GM12878 (cell line): ENCODE results near the gene CHRDL2. TPM values are rescaled to one million over a fixed set of nuclear protein-coding genes. Genes with fewer than 3 reads are reported as not detected.
"Not testable (repeated sequence)": the region's sequence is repeated elsewhere in the genome, so short reads cannot be mapped to it uniquely, and the experiment has no call there.

Experiments used
- ATAC-seq: fragments of 200-7000 bp; cut with Tn5 transposase; 3 replicates; pipeline ENCODE4 v1.9.1; 2020; ENCODE audit warnings: mild to moderate bottlenecking, moderate library complexity
- BruUV-seq: library from RNA; stranded (reverse); fragments of 400-500 nt; replicated peaks from 2 replicates; lab custom pipeline; 2021; lab: Mats Ljungman, UMichigan
- CTCF ChIA-PET: fragments of 300-600 bp; sonication (Branson Sonifier 250); formaldehyde crosslinking; extraction: SDS; loops from one replicate; lab custom pipeline; 2021; ENCODE audit warnings: inconsistent platforms; lab: Yijun Ruan, JAX
- POLR2A ChIA-PET: fragments of 350-600 bp; formaldehyde crosslinking; extraction: SDS; loops from one replicate; lab custom pipeline; 2021; ENCODE audit warnings: inconsistent platforms; lab: Charles Lee
- RAD21 ChIA-PET: fragments of 300-600 bp; sonication (Branson Sonifier 250); formaldehyde crosslinking; loops from one replicate; lab custom pipeline; 2023; ENCODE audit warnings: antibody characterized with exemption; ENCODE audit not compliant: unreplicated experiment; lab: Charles Lee
- SMC1A ChIA-PET: fragments of 300-600 bp; sonication (Branson Sonifier 250); formaldehyde crosslinking; loops from one replicate; lab custom pipeline; 2023; ENCODE audit not compliant: unreplicated experiment, uncharacterized antibody; lab: Charles Lee
- DNase-seq: peaks from one replicate; pipeline ENCODE4 v3.0.0-alpha.2; 2011; ENCODE audit warnings: low read depth, low spot score
- FAIRE-seq: peaks from 3 replicates; lab custom pipeline; 2011; peaks lifted over from hg19 to GRCh38; lab: Jason Lieb, UNC
- H2AFZ ChIP-seq: 2 replicates; pipeline ENCODE4 v1.6.0; 2011; ENCODE audit warnings: low read depth, low read length, control low read depth; ENCODE audit not compliant: control insufficient read depth
- H3K27ac ChIP-seq: 2 replicates; pipeline ENCODE4 v1.5.1; 2011; ENCODE audit warnings: control low read depth; ENCODE audit not compliant: control insufficient read depth, insufficient read depth
- H3K27me3 ChIP-seq, 2 experiments: replicated peaks in 1 of 2; 2 replicates each; pipeline versions ENCODE4 v1.6.0 to v1.6.1; 2011; ENCODE audit warnings: low read length in 1 of 2; ENCODE audit not compliant: control insufficient read depth in 2 of 2, insufficient read depth in 2 of 2
- H3K36me3 ChIP-seq, 2 experiments: 2 replicates each; pipeline ENCODE4 v1.5.1; 2011; ENCODE audit warnings: low read length in 1 of 2; ENCODE audit not compliant: control insufficient read depth in 2 of 2, insufficient read depth in 2 of 2
- H3K4me1 ChIP-seq: 2 replicates; pipeline ENCODE4 v1.6.1; 2011; ENCODE audit warnings: mild to moderate bottlenecking, low read length, moderate library complexity, mixed read lengths; ENCODE audit not compliant: control insufficient read depth, insufficient read depth
- H3K4me2 ChIP-seq: 2 replicates; pipeline ENCODE4 v1.6.0; 2011; ENCODE audit warnings: control low read depth; ENCODE audit not compliant: control insufficient read depth, insufficient read depth
- H3K4me3 ChIP-seq: fragments of 200-600 bp; sonication (generic); 2 replicates; pipeline ENCODE4 v1.5.1; 2016
- H3K79me2 ChIP-seq: 2 replicates; pipeline ENCODE4 v1.6.0; 2011; ENCODE audit warnings: low read length; ENCODE audit not compliant: control insufficient read depth, insufficient read depth
- H3K9ac ChIP-seq: 2 replicates; pipeline ENCODE4 v1.8.0; 2011; ENCODE audit warnings: low read length, control low read depth, mixed read lengths; ENCODE audit not compliant: control insufficient read depth, insufficient read depth
- H3K9me3 ChIP-seq: replicated peaks from 3 replicates; pipeline ENCODE4 v1.5.1; 2011; ENCODE audit warnings: mild to moderate bottlenecking, low read length; ENCODE audit not compliant: control insufficient read depth, insufficient read depth
- H4K20me1 ChIP-seq: 2 replicates; pipeline ENCODE4 v1.6.0; 2011; ENCODE audit not compliant: control insufficient read depth, insufficient read depth
- WGBS: methylation state at CpG from one replicate; pipeline ENCODE4 v1.1.6; 2016; ENCODE audit warnings: low lambda C conversion rate; ENCODE audit not compliant: insufficient replicate concordance, insufficient coverage; ENCODE audit errors: missing lambda C conversion rate; 5-methylcytosine and 5-hydroxymethylcytosine counted together
- in situ Hi-C: fragments of 300-500 bp; cut with MboI; formaldehyde crosslinking; loops from 9 replicates; pipeline ENCODE4 v1.14.3; 2018; ENCODE audit warnings: mixed read lengths
- intact Hi-C: fragments of 100-400 bp; cut with micrococcal nuclease; formaldehyde crosslinking; loops from one replicate; pipeline ENCODE4 v1.14.2; 2022; ENCODE audit not compliant: unreplicated experiment
- polyA plus RNA-seq, 11 experiments: library from polyadenylated mRNA; depleted of rRNA in 4 of 11; unstranded in 6 of 11; stranded (reverse) in 5 of 11; fragments of >200 nt; fragmentation: Nextera tagmentation in 4 of 11; fragmentation: Illumina TruSeq in 1 of 11; extraction: Ambion mirVana in 4 of 11; extraction: Trizol in 1 of 11; gene quantifications; 1 replicate in 1 of 11; 2 replicates in 10 of 11; pipeline versions ENCODE4 v1.2.1 to v1.2.3, GENCODE V29; 2011 to 2016; ENCODE audit warnings: inconsistent platforms in 2 of 11, missing spikeins in 2 of 11, low read depth in 1 of 11
- total RNA-seq, 4 experiments: library from RNA; depleted of rRNA in 3 of 4; stranded (reverse); fragments of >200 nt in 3 of 4; fragmentation: Illumina TruSeq in 1 of 4; extraction: Trizol in 1 of 4; gene quantifications; 2 replicates each; pipeline versions ENCODE4 v1.2.1 to v1.2.3, GENCODE V29; 2013 to 2021
- TF ChIP-seq, protein P1 (sequence below): fragments of 450-650 bp; IDR thresholded peaks from 2 replicates; pipeline ENCODE4 v1.6.1; 2017; ENCODE audit warnings: antibody characterized with exemption, mild to moderate bottlenecking, moderate library complexity
- TF ChIP-seq, protein P2 (sequence below): fragments of 450-650 bp; IDR thresholded peaks from 2 replicates; pipeline ENCODE4 v1.6.1; 2016; ENCODE audit warnings: mild to moderate bottlenecking

CHRDL2 gene
- total and polyA plus RNA-seq, 10 of the 15 experiments (the other 5 are each of a cell fraction or from before 2014, with no cell fraction given): not detected

DNA sequence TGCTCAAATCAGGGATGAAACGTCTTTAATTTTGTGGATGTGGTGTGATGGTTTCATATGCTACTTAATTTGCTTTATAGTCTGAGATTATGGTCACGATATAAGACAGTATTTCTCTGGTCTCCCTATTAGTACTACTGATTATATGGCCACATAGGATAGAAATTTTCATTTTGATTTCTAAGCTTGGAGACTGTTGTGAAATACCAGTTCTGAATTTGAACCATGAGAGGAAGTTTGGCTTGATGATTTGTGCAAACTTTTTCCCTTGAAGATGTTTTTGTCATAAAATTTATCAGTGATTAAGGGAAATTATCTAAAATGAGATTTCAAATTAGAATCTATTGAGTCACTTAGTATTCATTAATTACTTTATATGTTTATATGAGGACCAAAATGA lies 20.1 kb upstream of the CHRDL2 start (continued):
- TF ChIP-seq, protein P1, sequence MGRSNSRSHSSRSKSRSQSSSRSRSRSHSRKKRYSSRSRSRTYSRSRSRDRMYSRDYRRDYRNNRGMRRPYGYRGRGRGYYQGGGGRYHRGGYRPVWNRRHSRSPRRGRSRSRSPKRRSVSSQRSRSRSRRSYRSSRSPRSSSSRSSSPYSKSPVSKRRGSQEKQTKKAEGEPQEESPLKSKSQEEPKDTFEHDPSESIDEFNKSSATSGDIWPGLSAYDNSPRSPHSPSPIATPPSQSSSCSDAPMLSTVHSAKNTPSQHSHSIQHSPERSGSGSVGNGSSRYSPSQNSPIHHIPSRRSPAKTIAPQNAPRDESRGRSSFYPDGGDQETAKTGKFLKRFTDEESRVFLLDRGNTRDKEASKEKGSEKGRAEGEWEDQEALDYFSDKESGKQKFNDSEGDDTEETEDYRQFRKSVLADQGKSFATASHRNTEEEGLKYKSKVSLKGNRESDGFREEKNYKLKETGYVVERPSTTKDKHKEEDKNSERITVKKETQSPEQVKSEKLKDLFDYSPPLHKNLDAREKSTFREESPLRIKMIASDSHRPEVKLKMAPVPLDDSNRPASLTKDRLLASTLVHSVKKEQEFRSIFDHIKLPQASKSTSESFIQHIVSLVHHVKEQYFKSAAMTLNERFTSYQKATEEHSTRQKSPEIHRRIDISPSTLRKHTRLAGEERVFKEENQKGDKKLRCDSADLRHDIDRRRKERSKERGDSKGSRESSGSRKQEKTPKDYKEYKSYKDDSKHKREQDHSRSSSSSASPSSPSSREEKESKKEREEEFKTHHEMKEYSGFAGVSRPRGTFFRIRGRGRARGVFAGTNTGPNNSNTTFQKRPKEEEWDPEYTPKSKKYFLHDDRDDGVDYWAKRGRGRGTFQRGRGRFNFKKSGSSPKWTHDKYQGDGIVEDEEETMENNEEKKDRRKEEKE: no peak
- TF ChIP-seq, all 136 proteins: peak for 0

DNA sequence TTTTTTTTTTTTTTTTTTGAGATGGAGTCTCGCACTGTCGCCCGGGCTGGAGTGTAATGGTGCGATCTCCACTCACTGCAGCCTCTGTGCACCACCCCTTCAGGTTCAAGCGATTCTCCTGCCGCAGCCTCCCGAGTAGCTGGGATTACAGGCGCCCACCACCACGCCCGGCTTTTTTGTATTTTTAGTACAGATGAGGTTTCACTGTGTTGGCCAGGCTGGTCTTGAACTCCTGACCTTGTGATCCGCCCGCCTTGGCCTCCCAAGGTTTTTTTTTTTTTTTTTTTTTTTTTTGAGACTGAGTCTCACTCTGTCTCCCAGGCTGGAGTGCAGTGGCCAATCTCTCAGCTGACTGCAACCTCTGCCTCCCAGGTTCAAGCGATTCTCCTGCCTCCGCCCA lies 19.4 kb upstream of the CHRDL2 start:
- POLR2A ChIA-PET: interaction anchor here (0.7 to 1.7 kb wide), 4 partner anchors 18 to 1102 kb away, joined by 3 to 8 read pairs (median 6); no protein-coding TSS in a partner anchor
- H4K20me1 ChIP-seq: not testable (repeated sequence)

More for the DNA sequence above, 19.4 kb upstream of the CHRDL2 start:
- peak overlapping the region; percentile 80 for H3K4me2 ChIP-seq
- H3K79me2 ChIP-seq: peaks cover 52% of the 10 kb centered on the region
- intact Hi-C loops, H3K9ac ChIP-seq, in situ Hi-C loops, H2AFZ ChIP-seq, H3K36me3 ChIP-seq, ATAC-seq: not testable (repeated sequence)
- ChIA-PET RAD21 (interaction anchor here (0.7 to 1.0 kb wide), 2 partner anchors 11 to 18 kb away, joined by 4 read pairs; no protein-coding TSS in a partner anchor), SMC1A (interaction anchor here (0.9 to 1.4 kb wide), 4 partner anchors 18 to 87 kb away, joined by 3 to 5 read pairs (median 3); no protein-coding TSS in a partner anchor), CTCF (interaction anchor here (0.6 to 2.6 kb wide), 5 partner anchors 10 to 24 kb away, joined by 3 to 7 read pairs (median 3); no protein-coding TSS in a partner anchor)
- H3K4me3 ChIP-seq: peak overlapping the region; percentile 27; the same call in 1 of the 2 replicates
- WGBS: 94% methylated on average over 10 of the region's 14 CpGs
- peaks cover 22% of the 10 kb centered on the region for H3K4me1 ChIP-seq
- TF ChIP-seq, protein P2, sequence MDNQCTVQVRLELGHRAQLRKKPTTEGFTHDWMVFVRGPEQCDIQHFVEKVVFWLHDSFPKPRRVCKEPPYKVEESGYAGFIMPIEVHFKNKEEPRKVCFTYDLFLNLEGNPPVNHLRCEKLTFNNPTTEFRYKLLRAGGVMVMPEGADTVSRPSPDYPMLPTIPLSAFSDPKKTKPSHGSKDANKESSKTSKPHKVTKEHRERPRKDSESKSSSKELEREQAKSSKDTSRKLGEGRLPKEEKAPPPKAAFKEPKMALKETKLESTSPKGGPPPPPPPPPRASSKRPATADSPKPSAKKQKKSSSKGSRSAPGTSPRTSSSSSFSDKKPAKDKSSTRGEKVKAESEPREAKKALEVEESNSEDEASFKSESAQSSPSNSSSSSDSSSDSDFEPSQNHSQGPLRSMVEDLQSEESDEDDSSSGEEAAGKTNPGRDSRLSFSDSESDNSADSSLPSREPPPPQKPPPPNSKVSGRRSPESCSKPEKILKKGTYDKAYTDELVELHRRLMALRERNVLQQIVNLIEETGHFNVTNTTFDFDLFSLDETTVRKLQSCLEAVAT: peak; percentile 59; the same call in 1 of the 2 replicates
- TF ChIP-seq, all 136 proteins: peak for 1; not testable (repeated sequence) for 135
- BruUV-seq, H3K9me3 ChIP-seq, FAIRE-seq, DNase-seq, H3K27me3 ChIP-seq, H3K27ac ChIP-seq: not testable (repeated sequence)
